NCI-H748 (cell line): ENCODE measurements around the gene CLDN18.

Experiments
- DNase-seq: peaks from one replicate; lab custom pipeline; 2025; ENCODE audit not compliant: unreplicated experiment; lab: John Stamatoyannopoulos, UW

The CLDN18 gene

DNA sequence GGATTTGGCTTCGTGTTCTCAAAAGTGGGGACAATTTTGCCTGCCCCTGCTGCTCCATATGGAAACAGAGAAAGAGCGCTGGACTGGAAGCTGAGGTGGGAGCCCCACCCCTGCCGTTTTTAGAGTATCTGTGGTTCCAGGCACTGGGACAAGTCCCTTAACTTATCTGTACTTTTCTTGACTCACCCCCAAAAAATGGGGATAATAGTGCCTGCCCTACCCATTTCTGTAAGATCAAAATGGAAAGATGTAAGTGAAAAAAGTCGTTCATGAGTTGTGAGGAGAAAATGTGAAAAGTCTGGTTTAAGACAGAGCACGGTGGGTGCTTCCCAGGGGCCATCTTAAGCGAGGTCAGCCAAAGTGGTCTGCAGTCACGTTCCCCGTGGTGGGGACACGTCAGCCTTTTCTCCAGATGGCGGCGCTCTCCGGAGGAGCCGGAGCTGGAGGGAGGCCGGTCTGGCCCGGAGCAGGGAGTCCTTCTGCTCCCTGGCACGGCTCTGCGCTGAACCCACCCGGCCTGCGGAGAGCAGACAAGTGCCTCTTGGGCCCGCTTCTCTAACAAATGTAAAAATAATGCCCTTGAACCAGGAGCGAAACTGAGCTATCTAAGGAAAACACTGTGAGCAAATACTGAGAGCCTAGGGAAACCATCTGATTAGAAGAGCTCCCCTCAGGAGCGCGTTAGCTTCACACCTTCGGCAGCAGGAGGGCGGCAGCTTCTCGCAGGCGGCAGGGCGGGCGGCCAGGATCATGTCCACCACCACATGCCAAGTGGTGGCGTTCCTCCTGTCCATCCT, at the start of gene CLDN18:
Gene CLDN18 (plus strand): TSS at position 690 of the 797 bp plus-strand sequence. CDS start 61 bp downstream, at position 751.
- no peak for DNase-seq

DNA sequence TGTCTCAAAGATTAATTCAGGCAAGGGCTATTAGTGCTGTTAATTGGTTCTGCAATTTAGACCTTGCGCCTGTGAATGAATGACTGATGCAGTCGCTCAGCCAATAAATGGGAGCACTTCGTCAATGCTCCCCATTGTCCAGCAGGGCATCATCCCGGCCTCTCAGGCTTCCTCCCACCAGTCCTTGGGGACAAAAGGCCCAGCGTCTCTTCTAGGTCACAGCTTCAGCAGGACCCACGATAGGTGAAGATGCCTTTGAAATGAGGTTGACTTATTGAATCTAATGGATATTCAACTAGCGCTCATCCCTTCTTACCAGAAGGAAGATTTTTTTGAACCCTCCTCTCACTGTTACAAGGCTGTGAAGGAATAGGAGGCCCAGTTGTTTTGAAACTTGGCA, 47.7 kb upstream of the CLDN18 start:
- no peak for DNase-seq

DNA sequence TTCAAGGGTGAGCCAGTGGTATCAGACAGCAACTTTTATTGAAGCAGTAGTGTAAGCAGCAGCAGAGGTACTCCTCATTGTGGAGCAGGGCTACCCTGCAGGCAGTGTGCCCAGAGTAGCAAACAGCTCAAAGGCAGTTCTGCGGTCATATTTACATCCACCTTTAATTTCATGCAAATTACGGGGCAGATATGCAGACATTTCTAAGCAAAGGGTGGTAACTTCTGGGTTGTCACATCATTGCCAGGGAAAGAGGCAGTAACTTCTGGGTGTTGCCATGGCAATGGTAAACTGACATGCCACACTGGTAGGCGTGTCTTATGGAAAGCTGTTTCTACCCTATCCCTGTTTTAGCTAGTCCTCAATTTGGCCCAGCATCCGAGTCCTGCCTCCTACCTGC, 46.5 kb upstream of the CLDN18 start:
- no peak for DNase-seq

DNA sequence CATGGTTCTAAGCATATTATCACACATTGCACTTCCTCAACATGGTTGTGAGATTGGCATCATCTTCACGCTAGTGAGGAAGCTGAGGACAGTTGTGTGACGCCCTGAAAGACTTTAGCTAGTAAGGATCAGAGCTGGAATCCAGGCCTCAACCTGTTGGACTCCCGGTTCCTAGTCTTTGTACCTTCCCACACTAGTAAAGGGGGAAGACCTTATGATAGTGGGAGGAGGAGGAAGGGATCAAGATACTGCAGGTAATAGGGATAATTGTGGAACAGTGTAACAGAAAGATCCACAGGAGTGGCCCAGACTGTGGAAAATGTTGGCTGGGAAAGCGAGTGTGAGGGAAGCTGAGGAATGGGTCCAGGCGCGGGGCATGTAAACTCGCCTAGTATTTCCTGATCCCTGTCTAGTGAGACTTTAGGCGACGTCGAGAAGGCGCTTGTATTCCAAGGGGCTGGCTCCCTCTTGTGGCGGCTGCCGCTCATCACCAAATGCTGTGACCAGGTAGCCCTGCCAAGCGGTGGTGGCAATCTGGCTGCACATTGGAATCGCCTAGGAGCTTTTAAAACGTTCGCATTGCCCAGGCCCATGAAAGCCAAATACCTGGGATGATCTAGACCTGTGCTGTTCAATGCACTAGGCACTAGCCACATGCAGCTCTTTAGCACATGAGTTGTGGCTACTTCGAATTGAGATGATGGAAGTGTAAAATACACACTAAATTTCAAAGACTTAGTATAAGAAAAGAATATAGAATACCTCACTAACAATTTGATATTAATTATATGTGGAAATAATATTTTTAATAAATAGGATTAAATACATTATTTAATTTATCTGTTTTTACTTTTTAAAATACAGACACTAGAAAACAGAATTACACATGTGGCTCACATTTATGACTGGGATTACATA, 38.8 kb upstream of the CLDN18 start:
- peak; percentile 72 for DNase-seq

DNA sequence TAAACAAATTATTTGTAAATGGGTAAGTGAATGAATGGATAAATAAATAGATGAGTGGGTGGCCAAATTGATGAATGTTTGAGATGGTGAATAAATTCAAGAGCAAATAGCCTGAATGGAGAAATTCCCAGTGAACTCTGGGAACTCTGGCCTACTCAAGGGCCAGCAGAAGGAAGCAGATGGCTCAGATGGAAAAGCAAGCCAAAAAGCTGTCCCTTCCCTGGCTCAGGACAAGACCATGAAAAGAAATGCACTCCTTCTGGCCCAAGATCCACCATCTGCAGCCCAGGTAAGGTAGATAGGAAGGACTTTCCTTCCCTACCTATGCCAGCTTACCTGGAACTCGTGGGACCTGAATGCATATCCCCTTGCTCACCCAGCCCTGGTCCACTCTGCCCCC, 37.6 kb upstream of the CLDN18 start:
- DNase-seq = peak; percentile 29

DNA sequence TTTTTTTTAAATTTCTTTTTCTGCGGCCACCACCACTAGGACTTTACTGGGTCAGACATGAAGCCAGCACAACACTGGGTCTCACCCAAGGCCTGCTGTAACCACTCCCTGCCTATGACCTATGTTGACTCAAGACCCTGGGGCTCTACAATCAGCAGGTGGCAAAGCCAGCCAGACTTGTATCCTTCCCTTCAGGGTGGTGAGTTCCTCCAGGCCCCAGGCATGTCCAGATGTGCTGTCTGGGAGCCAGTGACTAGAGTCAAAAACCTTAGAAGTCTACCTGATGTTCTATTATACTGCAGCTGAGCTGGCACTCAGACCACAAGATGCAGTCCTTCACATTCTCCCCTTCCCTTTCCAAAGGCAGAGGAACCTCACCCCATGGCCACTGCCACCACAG, 31.6 kb upstream of the CLDN18 start:
- no peak for DNase-seq

DNA sequence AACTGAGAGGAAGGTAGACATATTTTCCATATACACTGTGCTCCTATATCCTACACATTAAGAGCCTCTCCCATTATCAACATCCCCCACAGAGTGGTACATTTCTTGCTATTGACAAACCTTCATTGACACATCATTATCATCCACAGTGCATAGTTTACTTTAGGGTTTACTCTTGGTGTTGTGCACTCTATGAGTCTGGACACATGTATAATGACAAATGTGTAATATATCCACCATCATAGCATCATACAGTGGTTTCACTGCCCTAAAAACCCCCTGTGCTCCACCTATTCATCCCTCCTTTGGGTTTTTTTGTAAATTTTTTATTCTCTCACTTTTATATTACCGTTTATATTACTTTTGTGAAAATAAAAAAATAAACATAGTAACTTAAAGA, 22.2 kb upstream of the CLDN18 start:
- DNase-seq = peak; percentile 75

DNA sequence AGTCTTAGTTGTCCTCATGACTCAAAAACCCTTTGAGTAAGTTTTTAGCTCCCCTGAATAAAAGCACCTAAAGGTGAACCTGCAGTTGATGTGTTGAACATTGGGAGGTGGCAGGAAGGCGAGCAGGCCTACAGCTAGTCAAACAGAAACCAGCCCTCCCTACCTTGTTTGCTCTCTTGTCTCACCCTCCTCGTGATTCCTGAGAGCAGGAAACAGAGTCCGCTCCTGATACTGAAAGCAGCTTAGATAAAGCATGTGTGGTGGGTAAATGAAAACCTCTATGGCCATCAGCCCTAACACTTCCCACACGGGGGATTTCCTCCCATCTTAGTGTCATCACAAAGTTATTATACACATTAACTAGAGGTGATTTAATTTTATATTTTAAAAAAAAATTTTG, 21.8 kb upstream of the CLDN18 start:
- DNase-seq = peak; percentile 42

DNA sequence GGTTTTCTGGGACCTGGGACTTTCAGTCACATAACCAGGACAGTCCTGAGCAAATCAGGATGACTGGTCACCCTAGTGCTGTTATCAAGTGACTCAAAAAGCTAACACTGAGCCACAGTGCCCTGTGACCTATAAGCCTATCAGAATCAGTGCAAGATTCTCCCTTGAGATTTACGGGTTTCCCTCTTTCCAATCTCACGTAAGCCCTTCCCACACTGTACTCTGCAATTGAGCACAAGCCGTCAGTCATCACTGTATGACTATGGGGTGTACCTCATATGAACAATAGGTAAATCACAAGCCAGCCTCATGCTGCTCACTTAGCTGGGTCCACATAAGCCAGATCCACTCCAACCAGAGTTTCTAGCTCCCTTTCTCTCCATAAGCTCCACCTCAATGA, 21.0 kb upstream of the CLDN18 start:
- no peak for DNase-seq

DNA sequence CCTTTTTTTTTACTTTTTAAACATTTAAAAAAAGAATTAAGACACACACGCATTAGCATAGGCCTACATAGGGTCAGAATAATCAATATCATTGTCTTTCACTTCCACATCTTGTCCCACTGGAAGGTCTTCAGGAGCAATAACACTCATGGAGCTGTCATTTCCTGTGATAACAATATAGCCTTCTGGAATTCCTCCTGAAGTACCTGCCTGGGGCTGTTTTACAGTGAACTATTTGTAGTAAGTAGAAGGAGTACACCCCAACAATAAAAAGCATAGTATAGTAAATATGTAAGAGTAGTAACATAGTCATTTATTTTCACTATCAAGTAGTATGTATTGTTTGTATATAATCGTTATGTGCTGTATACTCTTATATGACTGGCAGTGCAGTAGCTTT, 19.5 kb upstream of the CLDN18 start:
- no peak for DNase-seq

DNA sequence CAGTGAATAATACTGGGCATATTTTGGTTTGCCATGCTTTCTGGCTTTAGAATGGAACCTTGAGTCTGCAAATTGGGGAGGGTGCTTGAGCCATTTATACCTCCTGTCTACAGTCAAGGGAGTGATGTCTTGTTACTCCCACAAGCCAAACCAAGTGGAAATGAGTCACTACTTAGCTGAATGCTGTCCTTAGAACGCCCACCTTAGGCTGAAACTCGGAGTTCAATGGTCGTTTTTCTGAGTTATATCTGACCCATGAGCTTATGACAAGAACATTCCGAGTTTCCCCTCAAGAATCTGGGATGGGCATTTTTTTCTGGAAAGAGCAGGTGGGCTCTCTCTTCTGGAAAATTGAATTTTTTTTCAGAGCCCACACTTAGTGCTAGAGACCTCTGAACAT, 17.4 kb upstream of the CLDN18 start:
- no peak for DNase-seq

DNA sequence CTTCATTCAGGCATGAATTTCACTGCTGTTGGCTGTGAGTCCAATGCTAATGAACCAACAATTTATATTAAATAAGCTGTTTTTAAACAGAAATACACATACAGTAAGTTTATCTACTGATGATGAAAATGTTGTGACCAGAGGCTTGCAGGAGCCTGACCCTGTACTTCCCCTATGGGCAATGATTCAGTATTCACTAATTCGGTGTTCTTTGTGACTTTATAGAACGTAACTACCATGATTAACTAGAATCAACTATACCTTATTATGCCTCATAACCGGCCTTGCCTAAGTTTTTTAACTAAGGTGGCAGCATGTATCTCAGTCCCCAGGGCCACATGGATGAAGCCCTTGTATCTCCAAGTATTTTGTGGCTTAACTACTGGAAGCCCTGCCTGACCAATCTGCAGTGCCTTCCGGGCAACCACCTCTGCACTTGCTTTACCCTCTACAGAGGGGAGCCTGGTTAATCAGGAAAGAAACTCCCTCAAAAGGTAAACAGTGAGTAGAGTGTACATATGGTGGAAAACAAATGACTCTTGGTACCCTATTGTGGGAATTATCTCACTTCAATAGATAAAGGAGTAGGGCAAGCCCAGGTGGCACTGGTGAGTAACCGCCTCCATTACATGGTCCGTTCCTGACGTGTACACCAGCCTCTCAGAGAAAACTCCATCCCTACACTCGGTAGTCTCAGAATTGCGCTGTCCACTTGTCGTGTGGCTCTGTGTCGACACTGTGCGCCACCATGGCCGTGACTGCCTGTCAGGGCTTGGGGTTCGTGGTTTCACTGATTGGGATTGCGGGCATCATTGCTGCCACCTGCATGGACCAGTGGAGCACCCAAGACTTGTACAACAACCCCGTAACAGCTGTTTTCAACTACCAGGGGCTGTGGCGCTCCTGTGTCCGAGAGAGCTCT, 11.6 kb upstream of the CLDN18 start:
- peak; percentile 1 for DNase-seq

DNA sequence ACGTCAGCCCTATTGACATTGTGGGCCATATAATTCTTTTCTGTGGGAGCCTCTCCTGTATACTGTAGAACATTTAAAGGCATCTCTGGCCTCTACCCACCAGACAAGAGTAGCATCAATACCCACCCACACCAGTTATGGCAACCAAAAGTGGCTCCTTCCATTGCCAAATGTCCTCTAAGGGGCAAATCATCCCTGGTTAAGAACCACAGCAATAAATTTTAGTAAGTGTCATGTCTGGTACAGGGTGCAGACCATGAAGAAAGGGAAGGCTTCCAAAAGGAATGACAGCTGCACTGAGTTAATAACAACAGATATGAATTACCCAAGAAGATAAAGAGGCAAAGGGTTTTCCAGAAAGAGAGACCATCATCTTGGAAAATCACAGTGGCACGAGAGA, 6.9 kb upstream of the CLDN18 start:
- DNase-seq = no peak

DNA sequence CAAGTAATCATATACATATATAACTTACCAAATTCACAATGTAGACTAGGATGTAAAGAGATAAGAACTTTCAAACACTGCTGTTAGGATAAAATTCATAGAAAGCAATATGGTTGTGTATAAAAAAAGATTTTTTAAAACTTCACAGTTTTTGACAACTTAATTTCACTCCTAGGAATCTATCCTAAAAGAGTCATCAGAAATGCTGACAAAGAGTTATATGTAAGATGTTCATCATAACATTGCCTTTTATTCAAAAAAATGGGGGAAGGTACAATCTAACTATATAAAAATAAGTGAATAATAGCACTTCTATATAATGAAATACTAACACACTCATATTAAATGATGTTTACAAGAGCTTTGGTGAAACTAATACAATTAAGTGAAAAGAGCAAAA, 4.3 kb upstream of the CLDN18 start:
- DNase-seq = no peak

DNA sequence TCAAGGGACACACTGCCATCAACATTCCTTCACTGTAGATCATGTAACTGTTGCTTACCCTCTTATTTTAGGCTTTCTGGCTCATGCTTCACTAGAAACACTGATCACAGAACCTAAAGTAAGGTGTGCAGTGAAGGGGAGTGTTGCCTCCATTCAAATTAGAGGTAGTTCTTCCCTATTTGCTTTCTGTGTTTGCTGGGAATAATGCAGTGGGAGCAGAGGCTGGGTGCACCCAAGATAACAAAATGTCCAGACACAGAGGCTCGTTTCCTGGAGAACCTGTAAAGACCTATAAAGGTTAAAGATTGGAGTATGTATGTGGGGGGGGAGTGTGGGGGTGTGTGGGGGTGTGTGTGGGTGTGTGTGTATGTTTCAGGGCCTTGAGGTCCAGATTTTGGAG, 2.1 kb upstream of the CLDN18 start:
- no peak for DNase-seq

DNA sequence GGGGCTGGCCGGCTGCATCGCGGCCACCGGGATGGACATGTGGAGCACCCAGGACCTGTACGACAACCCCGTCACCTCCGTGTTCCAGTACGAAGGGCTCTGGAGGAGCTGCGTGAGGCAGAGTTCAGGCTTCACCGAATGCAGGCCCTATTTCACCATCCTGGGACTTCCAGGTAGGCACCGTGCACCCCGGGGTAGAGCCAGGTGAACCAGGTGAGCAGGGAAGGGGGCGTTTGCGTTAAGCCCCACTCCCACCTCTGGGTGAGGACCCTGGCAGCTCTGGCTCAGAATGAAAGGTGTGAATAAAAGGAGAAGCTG, 267 bp downstream of the CLDN18 start:
- no peak for DNase-seq

DNA sequence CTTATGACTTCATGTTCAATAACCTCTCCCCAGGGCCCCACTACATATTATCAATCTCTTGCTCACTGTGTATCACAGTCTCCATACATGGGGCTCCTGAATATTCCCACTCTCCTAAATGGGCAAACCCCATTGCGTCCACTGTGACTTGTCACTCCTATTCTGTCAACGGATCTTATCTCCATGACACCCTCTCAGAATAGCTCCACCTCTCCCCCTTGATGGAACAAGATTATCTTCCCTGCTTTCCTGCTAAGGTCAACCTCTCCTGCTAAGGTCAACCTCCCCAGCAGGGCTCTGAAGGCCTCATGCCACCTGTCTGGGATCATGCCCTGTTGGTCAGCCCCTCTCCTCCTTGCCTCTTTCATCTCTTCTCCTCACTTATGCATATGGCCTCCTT, 1.8 kb downstream of the CLDN18 start:
- DNase-seq = no peak

DNA sequence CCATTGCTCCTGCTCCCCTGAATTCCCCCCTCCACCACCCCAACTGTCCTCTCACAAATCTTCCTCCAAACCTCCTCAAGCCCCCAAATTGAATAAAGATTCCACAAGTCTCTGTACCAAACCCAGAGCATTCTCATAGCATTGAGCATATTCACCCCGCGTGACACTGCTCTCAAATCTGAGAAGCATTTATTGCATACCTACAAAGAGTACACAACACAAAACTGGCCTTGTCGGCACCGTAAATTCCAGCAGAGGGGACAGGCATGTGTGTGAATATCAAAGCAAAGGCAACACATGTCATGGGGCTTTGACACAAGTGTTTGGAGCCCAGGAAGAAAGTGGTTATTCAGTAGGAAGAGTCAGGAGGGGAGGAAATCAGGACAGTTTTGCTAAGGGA, 2.6 kb downstream of the CLDN18 start:
- no peak for DNase-seq

DNA sequence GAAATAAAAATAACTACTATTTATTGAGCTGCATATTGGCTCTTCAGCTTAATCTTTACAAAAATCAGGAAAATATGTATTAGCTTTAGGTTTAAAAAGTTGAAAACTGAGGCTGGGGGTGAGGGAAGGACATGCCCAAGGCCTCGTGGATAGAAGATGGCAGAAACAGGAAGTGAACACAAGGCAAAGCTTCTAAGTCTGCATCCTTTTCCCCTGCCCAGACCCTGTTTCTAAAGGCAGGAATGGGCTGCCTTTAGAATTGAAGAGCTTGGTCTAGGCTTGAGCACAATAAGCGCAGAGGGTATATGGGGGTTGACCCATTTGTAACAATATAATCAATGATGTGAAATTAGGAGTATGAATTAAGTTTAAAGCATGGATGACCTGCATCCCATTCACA, 6.1 kb downstream of the CLDN18 start:
- DNase-seq = no peak

DNA sequence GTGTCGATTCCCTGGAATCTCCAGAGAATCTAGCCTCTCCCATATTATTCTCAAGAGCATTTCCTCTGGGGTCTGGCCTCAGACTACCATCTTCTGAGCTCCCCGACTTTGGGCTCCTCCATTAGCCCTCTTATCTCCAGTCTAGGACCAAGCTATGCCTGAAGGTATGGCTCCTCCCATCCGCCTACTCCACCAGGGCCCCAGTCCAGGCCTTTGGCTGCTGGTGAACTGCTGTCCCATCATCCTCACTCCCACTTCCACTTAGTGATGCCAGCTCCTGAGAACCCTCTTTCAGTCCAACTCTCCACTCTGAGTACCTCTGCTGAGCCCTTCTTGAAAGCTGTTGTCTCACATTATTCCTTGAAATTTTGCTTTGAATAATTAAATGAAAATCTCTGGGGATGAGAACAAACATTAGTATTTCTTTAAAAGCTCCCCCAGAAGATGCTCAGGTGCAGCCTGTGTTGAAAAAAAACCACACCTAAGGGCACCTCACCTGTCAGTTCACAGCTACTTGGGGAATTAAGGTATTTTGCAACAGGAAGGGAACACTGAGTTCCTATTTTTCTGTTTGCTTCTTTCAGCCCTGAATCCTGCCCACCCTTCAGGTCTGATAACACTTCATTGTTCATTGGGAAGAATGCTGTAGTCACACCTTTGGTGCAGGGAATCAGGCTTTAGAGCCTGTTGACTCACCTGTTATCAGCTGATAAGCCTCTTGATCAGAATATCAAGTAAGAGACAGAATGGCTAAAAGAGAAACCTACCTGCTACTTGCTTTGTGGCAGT, 9.5 kb downstream of the CLDN18 start:
- no peak for DNase-seq

DNA sequence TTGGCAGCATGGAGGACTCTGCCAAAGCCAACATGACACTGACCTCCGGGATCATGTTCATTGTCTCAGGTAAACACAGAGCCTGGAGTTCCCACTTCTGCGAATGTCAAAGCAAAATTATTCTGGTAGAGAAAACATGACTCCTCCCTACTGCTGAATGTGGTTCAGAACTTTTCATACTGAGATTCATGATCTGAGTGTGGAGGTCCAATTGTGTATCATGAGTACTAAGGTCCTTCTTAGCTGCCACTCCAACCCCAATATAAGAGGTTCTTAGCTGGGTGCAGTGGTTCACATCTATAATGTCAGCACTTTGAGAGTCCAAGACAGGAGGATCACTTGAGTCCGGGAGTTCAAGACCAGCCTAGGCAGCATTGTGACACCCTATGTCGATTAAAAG, 13.8 kb downstream of the CLDN18 start:
- no peak for DNase-seq
